Measurements from ENCODE around the gene PTPRJ. TPM values are rescaled to one million over a fixed set of nuclear protein-coding genes. Genes with fewer than 3 reads are reported as not detected.
A peak's percentile ranks its signal among the peaks of the same experiment; 100 is the strongest.

PTPRJ gene
- polyA plus RNA-seq, 1 donor (not counting 4 experiments of a cell fraction or from before 2014, with no cell fraction given), result 0.84 TPM

- no peak for FAIRE-seq
- TF ChIP-seq CTCF (optimal IDR thresholded peaks at IDR 0.05 in 1 of 3, IDR thresholded peaks at IDR 0.05 in 1 of 3, conservative IDR thresholded peaks at IDR 0.05 in 1 of 3; ENCODE audit: extremely low read depth in 1 of 3, insufficient read depth in 2 of 3, low read length in 3 of 3) (no peak), EZH2 (IDR thresholded peaks at IDR 0.05; ENCODE audit: low read length) (no peak)
- Histone ChIP-seq H4K20me1 (ENCODE audit: control insufficient read depth, extremely low read depth, insufficient read depth, low read length) (no peaks in the 10 kb centered on the region), H3K4me3 (ENCODE audit: control insufficient read depth in 2 of 3, extremely low read depth in 1 of 3, insufficient read depth in 2 of 3, low read depth in 1 of 3, low read length in 3 of 3) (no peak overlapping the region), H3K4me1 (ENCODE audit: control insufficient read depth, extremely low read depth, insufficient read depth, low read length) (no peaks in the 10 kb centered on the region), H3K79me2 (ENCODE audit: control insufficient read depth, insufficient read depth, low read length) (no peaks in the 10 kb centered on the region), H3K9me3 (ENCODE audit: control insufficient read depth, low read depth, low read length) (no peaks in the 10 kb centered on the region), H3K9me1 (ENCODE audit: control insufficient read depth, extremely low read depth, insufficient read depth, low read length) (no peaks in the 10 kb centered on the region), H2AFZ (ENCODE audit: control insufficient read depth, low read length) (no peak overlapping the region), H3K4me2 (ENCODE audit: control insufficient read depth, extremely low read depth, insufficient read depth, low read depth, low read length) (no peak overlapping the region), H3K27me3 (ENCODE audit: control insufficient read depth, extremely low read depth, insufficient read depth, low read length) (no peaks in the 10 kb centered on the region), H3K27ac (ENCODE audit: control insufficient read depth, insufficient read depth, low read length) (no peak overlapping the region), H3K9ac (ENCODE audit: control insufficient read depth, extremely low read depth, insufficient read depth, low read length) (no peak overlapping the region), H3K36me3 (ENCODE audit: control insufficient read depth in 2 of 2, extremely low read depth in 1 of 2, insufficient read depth in 2 of 2, low read length in 2 of 2) (no peaks in the 10 kb centered on the region)
- dilution Hi-C loops (cut with MboI; ENCODE audit: extremely low pct_ligation_motif_present, low sequenced_read_pairs), result no loop called here
- DNase-seq (ENCODE audit: low read depth, low spot score), result no peak
Observed at GRCh38 chr11:48142889-48143288, 162.5 kb downstream of the PTPRJ start.

GRCh38 chr11:48148749-48149148 is 168.4 kb downstream of the PTPRJ start:
- H3K27ac ChIP-seq (ENCODE audit: control insufficient read depth, insufficient read depth, low read length), result no peak overlapping the region
- no peak overlapping the region for H3K4me3 ChIP-seq (ENCODE audit: control insufficient read depth in 2 of 3, extremely low read depth in 1 of 3, insufficient read depth in 2 of 3, low read depth in 1 of 3, low read length in 3 of 3)
- no peaks in the 10 kb centered on the region for H3K36me3 ChIP-seq (ENCODE audit: control insufficient read depth in 2 of 2, extremely low read depth in 1 of 2, insufficient read depth in 2 of 2, low read length in 2 of 2)
- peaks cover 17% of the 10 kb centered on the region for H3K4me1 ChIP-seq (ENCODE audit: control insufficient read depth, extremely low read depth, insufficient read depth, low read length)
- dilution Hi-C loops (cut with MboI; ENCODE audit: extremely low pct_ligation_motif_present, low sequenced_read_pairs), result no loop called here
- H3K9ac ChIP-seq (ENCODE audit: control insufficient read depth, extremely low read depth, insufficient read depth, low read length), result no peak overlapping the region
- no peaks in the 10 kb centered on the region for H3K79me2 ChIP-seq (ENCODE audit: control insufficient read depth, insufficient read depth, low read length)
- DNase-seq (ENCODE audit: low read depth, low spot score) (peak; percentile 13), FAIRE-seq (no peak)
- no peak overlapping the region for H2AFZ ChIP-seq (ENCODE audit: control insufficient read depth, low read length)
- H4K20me1 ChIP-seq (ENCODE audit: control insufficient read depth, extremely low read depth, insufficient read depth, low read length), result no peaks in the 10 kb centered on the region
- no peaks in the 10 kb centered on the region for H3K27me3 ChIP-seq (ENCODE audit: control insufficient read depth, extremely low read depth, insufficient read depth, low read length)
- H3K9me1 ChIP-seq (ENCODE audit: control insufficient read depth, extremely low read depth, insufficient read depth, low read length), result no peaks in the 10 kb centered on the region
- H3K4me2 ChIP-seq (ENCODE audit: control insufficient read depth, extremely low read depth, insufficient read depth, low read depth, low read length), result peak overlapping the region; percentile 15
- peaks cover 5% of the 10 kb centered on the region for H3K9me3 ChIP-seq (ENCODE audit: control insufficient read depth, low read depth, low read length)
- TF ChIP-seq CTCF (optimal IDR thresholded peaks at IDR 0.05 in 1 of 3, IDR thresholded peaks at IDR 0.05 in 1 of 3, conservative IDR thresholded peaks at IDR 0.05 in 1 of 3; ENCODE audit: extremely low read depth in 1 of 3, insufficient read depth in 2 of 3, low read length in 3 of 3) (no peak), EZH2 (IDR thresholded peaks at IDR 0.05; ENCODE audit: low read length) (no peak)
